Mammary epithelial cell (primary cell): ENCODE measurements around the gene PRKCQ.

ENCODE experiments used
- CTCF ChIP-seq, 2 donors: IDR thresholded peaks in 1 of 2; conservative IDR thresholded peaks in 1 of 2; 2 replicates each; pipeline ENCODE4 v1.5.1; 2011 to 2012; ENCODE audit warnings: inconsistent platforms in 2 of 2, low read length in 2 of 2, mild to moderate bottlenecking in 2 of 2, control low read depth in 1 of 2, low read depth in 1 of 2; ENCODE audit not compliant: insufficient read depth in 1 of 2; ENCODE audit errors: extremely low read depth in 1 of 2
- EZH2 ChIP-seq: IDR thresholded peaks from 2 replicates; pipeline ENCODE4 v1.6.1; 2012; ENCODE audit warnings: low read length, inconsistent platforms, borderline replicate concordance

DNA sequence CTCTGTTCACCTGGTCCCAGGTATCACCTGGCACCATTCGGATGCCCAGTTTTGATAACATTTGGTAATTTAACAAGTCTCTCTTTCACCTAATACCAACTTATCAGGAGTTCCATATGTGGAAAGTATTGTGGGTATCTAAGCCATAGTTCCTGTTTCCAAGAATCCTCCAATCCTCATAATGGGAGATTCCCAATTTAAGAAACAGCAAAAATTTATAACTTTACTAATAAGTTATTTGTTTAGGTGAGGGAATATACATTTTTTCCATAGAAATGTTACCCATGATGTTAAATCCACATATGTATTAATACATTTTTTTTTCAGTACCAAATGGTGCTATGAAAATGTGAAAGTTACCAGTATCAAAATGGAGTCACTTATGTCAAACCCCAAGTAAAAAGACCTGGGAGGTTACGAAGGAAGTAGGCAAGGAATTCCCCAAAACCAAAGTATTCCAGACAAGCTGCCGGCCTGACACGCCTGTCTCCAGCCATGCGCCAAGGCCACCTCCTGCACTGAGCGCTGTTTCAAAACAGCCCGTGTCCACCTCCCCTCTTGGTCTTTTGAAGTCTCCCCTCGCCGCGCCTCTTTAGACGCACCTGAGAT lies 44.8 kb downstream of the PRKCQ start:
- no peak for TF ChIP-seq CTCF (conservative IDR thresholded peaks at IDR 0.05 in 1 of 2, IDR thresholded peaks at IDR 0.05 in 1 of 2; ENCODE audit: extremely low read depth in 1 of 2, insufficient read depth in 1 of 2, low read depth in 1 of 2, low read length in 2 of 2)
- no peak for TF ChIP-seq EZH2
